ENCODE data around the gene RYR2.

Gene RYR2

DNA sequence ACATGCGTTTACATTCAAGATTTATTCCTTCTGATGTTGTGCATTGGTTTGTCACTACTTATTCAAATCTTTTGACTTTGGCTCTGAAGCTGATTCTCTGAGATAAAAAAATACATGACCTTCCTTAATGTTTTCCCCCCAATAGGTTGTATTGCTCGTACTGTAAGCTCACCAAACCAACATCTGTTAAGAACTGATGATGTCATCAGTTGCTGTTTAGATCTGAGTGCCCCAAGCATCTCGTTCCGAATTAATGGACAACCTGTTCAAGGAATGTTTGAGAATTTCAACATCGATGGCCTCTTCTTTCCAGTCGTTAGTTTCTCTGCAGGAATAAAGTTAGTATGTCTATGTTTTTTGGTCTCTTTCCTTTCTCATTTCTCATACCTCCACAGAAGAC, 458.6 kb downstream of the RYR2 start:
- FAIRE-seq = no peak
- no peak for DNase-seq (ENCODE audit: insufficient read length)
- TF ChIP-seq POLR2A (IDR thresholded peaks at IDR 0.05; ENCODE audit: low read depth, low read length) (no peak), POLR2AphosphoS5 (IDR thresholded peaks at IDR 0.05; ENCODE audit: low read depth, low read length) (no peak), TAF1 (IDR thresholded peaks at IDR 0.05; ENCODE audit: borderline replicate concordance, low read depth, low read length) (no peak)

DNA sequence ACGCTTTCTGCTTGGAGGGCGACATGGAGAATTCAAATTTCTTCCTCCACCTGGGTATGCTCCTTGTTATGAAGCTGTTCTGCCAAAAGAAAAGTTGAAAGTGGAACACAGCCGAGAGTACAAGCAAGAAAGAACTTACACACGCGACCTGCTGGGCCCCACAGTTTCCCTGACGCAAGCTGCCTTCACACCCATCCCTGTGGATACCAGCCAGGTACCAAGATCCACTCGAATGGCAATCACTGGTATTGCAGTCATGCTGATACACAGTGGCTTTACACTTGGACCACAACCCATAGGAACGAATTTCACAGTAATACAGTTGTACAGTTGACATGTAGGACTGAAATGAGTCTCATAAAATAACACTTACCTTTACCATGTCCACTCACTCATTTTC, 461.3 kb downstream of the RYR2 start:
- no peak for DNase-seq (ENCODE audit: insufficient read length)
- TF ChIP-seq POLR2AphosphoS5 (IDR thresholded peaks at IDR 0.05; ENCODE audit: low read depth, low read length) (no peak), POLR2A (IDR thresholded peaks at IDR 0.05; ENCODE audit: low read depth, low read length) (no peak), TAF1 (IDR thresholded peaks at IDR 0.05; ENCODE audit: borderline replicate concordance, low read depth, low read length) (no peak)
- FAIRE-seq = no peak

DNA sequence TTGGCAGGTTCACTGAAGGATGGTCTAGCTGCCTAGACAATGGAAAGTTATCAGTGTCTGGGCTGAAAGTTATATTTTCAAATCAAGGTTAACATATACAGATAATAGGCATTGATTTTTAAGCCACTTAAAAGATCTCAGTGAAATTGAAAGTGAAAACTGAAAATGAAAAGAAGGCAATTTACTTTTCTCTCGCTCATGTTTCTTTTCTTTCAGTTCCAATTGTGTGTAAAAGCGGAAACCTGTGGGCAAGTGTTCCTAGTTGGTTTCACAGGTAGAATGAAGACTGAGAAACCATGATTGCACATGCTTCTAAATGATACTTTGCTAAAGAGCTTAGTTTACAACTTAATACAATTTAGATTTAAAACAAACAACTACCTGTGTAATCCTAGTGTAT, 465.0 kb downstream of the RYR2 start:
- no peak for TF ChIP-seq POLR2AphosphoS5 (IDR thresholded peaks at IDR 0.05; ENCODE audit: low read depth, low read length)
- no peak for TF ChIP-seq TAF1 (IDR thresholded peaks at IDR 0.05; ENCODE audit: borderline replicate concordance, low read depth, low read length)
- TF ChIP-seq POLR2A (IDR thresholded peaks at IDR 0.05; ENCODE audit: low read depth, low read length) = no peak
- DNase-seq (ENCODE audit: insufficient read length) (no peak), FAIRE-seq (no peak)

DNA sequence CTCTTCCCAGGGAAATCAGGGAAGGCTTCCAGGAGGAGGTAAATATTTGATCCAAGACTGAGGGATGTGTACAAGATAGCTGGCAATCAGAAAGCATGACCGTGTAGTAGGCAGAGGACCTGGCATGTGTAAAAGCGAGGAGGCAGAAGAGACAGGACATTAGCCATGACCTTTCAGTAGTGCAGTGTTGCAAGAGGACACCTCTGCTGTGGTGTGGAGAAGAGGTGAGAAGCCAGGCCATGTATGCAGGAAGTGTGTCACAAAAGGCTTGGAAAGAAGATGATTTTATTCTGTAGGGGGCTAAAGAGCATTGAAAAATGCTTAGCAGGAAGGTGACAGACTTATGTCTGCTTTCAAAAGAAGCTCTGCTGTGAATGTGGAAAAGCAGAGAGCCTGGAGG, 467.8 kb downstream of the RYR2 start:
- DNase-seq (ENCODE audit: insufficient read length) (no peak), FAIRE-seq (no peak)
- no peak for TF ChIP-seq POLR2AphosphoS5 (IDR thresholded peaks at IDR 0.05; ENCODE audit: low read depth, low read length)
- no peak for TF ChIP-seq POLR2A (IDR thresholded peaks at IDR 0.05; ENCODE audit: low read depth, low read length)
- no peak for TF ChIP-seq TAF1 (IDR thresholded peaks at IDR 0.05; ENCODE audit: borderline replicate concordance, low read depth, low read length)

DNA sequence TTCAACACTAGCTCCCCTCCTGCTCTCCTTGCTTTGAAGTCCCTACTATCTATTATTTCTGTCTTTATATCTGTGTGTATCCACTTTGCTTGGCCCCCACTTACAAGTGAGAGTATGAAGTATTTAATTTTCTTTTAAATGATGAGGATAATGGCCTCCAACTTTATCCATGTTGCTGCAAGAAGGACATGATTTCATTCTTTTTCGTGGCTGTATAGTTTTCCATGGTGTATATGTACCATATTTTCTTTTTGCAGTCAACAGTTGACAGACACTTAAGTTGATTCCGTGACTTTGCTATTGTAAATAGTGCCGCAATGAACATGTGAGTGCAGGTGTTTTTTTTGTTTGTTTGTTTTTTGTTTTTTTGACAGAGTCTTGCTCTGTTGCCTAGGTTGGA, 483.1 kb downstream of the RYR2 start:
- DNase-seq (ENCODE audit: insufficient read length) = no peak
- FAIRE-seq = no peak
- TF ChIP-seq POLR2AphosphoS5 (IDR thresholded peaks at IDR 0.05; ENCODE audit: low read depth, low read length) (no peak), TAF1 (IDR thresholded peaks at IDR 0.05; ENCODE audit: borderline replicate concordance, low read depth, low read length) (no peak), POLR2A (IDR thresholded peaks at IDR 0.05; ENCODE audit: low read depth, low read length) (no peak)

DNA sequence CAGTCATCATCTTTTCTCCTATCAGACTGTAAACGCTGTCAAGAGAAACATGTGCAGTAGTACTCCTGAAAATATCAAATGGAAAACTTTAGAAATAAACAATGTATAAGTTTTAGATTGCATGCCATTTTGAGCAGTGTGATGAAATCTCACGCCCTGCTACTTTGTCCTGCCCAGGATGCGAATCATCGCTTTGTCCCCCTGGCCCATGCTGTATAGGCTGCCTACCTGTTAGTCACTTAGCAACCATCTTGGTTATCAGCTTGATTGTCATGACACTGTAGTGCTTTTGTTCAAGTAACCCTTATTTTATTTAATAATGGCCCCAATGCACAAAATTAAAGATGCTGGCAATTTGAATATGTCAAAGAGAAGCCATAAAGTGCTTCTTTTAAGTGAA, 485.8 kb downstream of the RYR2 start:
- TF ChIP-seq POLR2A (IDR thresholded peaks at IDR 0.05; ENCODE audit: low read depth, low read length) (no peak), TAF1 (IDR thresholded peaks at IDR 0.05; ENCODE audit: borderline replicate concordance, low read depth, low read length) (no peak), POLR2AphosphoS5 (IDR thresholded peaks at IDR 0.05; ENCODE audit: low read depth, low read length) (no peak)
- FAIRE-seq = no peak
- no peak for DNase-seq (ENCODE audit: insufficient read length)

DNA sequence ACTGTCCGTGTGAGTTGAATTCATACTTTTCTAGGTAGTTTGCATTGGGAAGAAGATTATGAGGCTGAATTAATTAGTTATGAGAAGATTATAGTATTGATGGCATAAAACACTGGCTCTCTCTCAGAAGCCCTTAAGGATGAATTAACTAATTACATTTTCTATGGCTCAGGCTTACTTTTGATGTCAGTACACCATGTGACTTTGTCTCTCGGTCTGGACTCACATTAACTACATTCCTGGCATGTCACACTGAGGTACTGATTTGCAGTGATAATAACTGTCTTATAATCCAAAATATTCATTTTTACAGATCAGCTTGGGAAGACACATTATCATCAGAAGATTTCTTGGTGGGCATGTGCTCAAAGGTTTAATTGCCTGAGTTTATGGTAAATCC, 486.6 kb downstream of the RYR2 start:
- FAIRE-seq (no peak), DNase-seq (ENCODE audit: insufficient read length) (no peak)
- TF ChIP-seq POLR2AphosphoS5 (IDR thresholded peaks at IDR 0.05; ENCODE audit: low read depth, low read length) = no peak

DNA sequence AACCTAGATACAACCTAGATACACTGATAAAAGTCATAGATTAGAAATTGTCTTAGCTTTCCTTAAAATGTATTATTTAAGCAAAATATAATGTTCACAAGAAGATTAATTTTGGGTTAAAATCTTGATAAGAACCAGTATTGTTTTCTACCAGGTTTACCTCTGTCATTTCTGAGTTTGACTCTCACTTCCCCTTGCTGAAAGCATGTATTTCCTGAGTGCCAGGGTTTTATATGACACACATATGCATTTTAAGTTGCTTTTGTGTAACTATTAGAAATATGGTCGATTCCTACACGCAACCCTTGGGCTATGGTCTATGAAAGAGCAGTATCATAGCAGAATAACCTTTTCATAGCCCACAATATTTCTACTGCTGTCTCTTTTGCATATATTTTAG, 497.1 kb downstream of the RYR2 start:
- DNase-seq (ENCODE audit: insufficient read length) (no peak), FAIRE-seq (no peak)

DNA sequence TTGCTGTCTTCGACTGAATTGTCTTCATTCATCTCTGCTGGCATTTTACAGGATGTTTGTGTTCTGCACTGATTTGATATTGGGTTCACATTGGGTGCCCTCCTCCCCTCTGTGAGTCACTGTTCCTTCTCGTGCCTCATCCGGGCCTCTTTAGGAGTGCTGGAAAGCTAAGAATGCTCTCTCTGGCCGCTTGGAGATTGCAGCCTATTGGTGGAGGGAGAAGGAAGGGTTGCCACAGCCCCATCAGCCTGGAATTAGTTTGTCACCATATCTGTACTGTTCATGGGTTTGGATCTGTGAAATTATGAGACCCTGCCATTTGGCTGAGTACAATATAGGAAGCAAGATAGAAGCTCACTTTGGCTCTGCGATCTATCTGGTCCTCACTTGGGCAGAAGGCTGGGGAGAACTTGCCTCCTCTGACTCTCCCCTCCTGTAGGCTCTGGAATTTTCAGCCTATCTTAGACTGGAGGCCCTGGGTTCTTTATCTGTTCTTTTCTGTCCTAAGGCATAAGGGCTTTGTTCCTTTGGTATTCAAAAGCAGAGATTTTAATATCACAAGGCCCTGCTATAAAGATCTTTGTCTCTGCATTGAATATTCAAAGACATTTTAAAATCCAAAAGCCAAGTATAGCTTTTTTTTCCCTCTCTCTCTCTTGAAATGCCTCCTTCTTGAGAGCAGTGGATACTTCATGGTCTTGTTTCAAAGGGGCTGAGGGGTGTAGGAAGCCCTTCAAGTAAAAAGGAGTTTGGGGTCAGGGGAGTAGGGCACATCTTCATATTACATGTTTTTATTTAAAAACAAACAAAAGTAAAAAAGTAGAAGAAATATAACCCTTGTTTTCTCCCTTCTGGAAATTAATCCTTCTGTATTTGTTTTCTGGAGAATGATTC, 500.8 kb downstream of the RYR2 start:
- TF ChIP-seq TAF1 (IDR thresholded peaks at IDR 0.05; ENCODE audit: borderline replicate concordance, low read depth, low read length) = no peak
- no peak for TF ChIP-seq POLR2A (IDR thresholded peaks at IDR 0.05; ENCODE audit: low read depth, low read length)
- DNase-seq (ENCODE audit: insufficient read length) (no peak), FAIRE-seq (no peak)

More for the DNA sequence above, 497.1 kb downstream of the RYR2 start:
- TF ChIP-seq POLR2A (IDR thresholded peaks at IDR 0.05; ENCODE audit: low read depth, low read length) = no peak
- TF ChIP-seq TAF1 (IDR thresholded peaks at IDR 0.05; ENCODE audit: borderline replicate concordance, low read depth, low read length) = no peak
- TF ChIP-seq POLR2AphosphoS5 (IDR thresholded peaks at IDR 0.05; ENCODE audit: low read depth, low read length) = no peak

DNA sequence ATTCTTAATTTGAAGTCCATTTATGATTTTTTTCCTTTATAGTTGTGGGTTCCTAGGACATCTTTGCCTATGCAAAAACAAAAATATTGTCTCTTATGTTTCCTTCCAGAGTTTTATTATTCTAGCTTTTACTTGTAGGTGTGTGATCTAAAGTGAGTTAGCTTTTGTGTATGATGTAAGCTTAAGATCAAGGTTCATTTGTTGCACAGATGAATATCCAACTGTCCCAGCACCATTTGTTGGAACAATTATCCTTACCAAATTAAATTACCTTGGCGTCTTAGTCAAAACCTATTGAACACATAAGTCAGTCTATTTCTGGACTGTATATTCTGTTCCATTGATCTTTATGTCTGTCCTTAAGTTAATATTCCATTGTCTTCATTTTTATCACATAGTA, 511.1 kb downstream of the RYR2 start:
- FAIRE-seq = no peak
- no peak for DNase-seq (ENCODE audit: insufficient read length)
- TF ChIP-seq POLR2AphosphoS5 (IDR thresholded peaks at IDR 0.05; ENCODE audit: low read depth, low read length) (no peak), TAF1 (IDR thresholded peaks at IDR 0.05; ENCODE audit: borderline replicate concordance, low read depth, low read length) (no peak), POLR2A (IDR thresholded peaks at IDR 0.05; ENCODE audit: low read depth, low read length) (no peak)

DNA sequence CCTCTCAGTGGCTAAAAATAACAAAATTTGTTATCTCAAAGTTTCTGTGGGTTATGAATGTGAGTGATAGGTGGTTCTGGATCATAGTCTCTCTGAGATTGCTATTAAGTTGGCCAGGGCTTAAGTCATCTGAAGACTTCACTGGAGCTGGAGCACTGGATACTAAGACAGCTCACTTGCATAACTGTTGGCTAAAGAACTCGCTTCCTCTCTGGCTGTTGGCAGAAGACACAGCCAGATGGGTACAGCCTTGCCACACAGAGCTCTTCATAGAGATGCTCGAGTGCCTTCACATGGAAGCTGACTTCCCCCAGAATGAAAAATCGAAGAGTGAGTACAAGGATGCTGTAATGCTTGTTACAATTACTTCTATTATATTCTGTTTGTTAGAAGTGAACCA, 514.9 kb downstream of the RYR2 start:
- no peak for FAIRE-seq
- TF ChIP-seq TAF1 (IDR thresholded peaks at IDR 0.05; ENCODE audit: borderline replicate concordance, low read depth, low read length) = no peak
- no peak for TF ChIP-seq POLR2AphosphoS5 (IDR thresholded peaks at IDR 0.05; ENCODE audit: low read depth, low read length)
- TF ChIP-seq POLR2A (IDR thresholded peaks at IDR 0.05; ENCODE audit: low read depth, low read length) = no peak
- no peak for DNase-seq (ENCODE audit: insufficient read length)

DNA sequence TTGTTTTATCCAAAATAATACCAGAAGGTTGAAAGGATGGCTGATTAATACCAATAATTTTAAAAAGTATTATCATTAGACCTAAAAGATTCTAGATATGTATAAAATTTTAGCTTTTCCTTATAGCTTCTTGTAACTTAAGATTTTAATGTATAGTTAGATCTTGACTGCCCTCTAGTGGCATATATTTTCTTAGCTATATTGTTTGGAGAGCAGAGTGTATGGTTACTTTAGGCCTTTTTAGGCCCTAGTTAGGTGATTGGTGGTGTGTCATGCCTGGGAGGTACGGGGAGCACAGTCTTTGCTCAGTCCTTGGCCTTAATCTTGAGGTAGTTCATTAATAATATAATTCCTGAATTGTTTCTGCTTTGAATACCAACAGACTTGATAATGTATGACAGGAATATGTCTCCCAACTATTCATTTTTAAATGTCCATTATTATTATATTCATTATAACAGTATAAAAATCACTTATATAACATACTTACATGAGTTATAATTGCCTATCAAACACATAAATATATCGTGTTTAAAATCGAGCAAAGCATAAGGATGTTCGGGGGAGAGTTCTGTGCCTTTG, 520.3 kb downstream of the RYR2 start:
- DNase-seq (ENCODE audit: insufficient read length) (no peak), FAIRE-seq (peak; percentile 38)
- TF ChIP-seq POLR2A (IDR thresholded peaks at IDR 0.05; ENCODE audit: low read depth, low read length) (no peak), TAF1 (IDR thresholded peaks at IDR 0.05; ENCODE audit: borderline replicate concordance, low read depth, low read length) (no peak), POLR2AphosphoS5 (IDR thresholded peaks at IDR 0.05; ENCODE audit: low read depth, low read length) (no peak)
